CD14-positive monocyte (primary cell): ENCODE results near the gene SPARC. TPM values are rescaled to one million over a fixed set of nuclear protein-coding genes. Genes with fewer than 3 reads are reported as not detected.

Experiments used
- DNase-seq, 3 donors: peaks; one replicate each; pipeline ENCODE4 v3.0.0-alpha.2; 2011 to 2022
- H2AFZ ChIP-seq: 2 replicates; pipeline ENCODE4 v1.6.0; 2012; ENCODE audit warnings: mild to moderate bottlenecking, low read depth, low read length, inconsistent platforms; ENCODE audit not compliant: insufficient read depth, poor library complexity, severe bottlenecking
- H3K27ac ChIP-seq, 2 donors: 1 replicate in 1 of 2; 2 replicates in 1 of 2; pipeline ENCODE4 v1.5.1; 2012 to 2013; ENCODE audit warnings: low read length in 2 of 2, control low read depth in 1 of 2, inconsistent platforms in 1 of 2, low read depth in 1 of 2, mild to moderate bottlenecking in 1 of 2
- H3K27me3 ChIP-seq, 2 donors: one replicate each; pipeline versions ENCODE4 v1.6.0 to v1.6.1; 2011 to 2013; ENCODE audit warnings: low read length in 2 of 2; ENCODE audit not compliant: control insufficient read depth in 2 of 2, insufficient read depth in 2 of 2
- H3K36me3 ChIP-seq, 2 donors: replicated peaks in 1 of 2; 1 replicate in 1 of 2; 2 replicates in 1 of 2; pipeline versions ENCODE4 v1.5.1 to v1.6.1; 2012 to 2013; ENCODE audit warnings: low read length in 2 of 2, control low read depth in 1 of 2, inconsistent platforms in 1 of 2, mild to moderate bottlenecking in 1 of 2; ENCODE audit not compliant: insufficient read depth in 2 of 2, control insufficient read depth in 1 of 2
- H3K4me1 ChIP-seq, 2 donors: 1 replicate in 1 of 2; 2 replicates in 1 of 2; pipeline versions ENCODE4 v1.5.1 to v1.6.1; 2012 to 2013; ENCODE audit warnings: low read length in 2 of 2, control low read depth in 1 of 2, inconsistent platforms in 1 of 2, mild to moderate bottlenecking in 1 of 2, moderate library complexity in 1 of 2; ENCODE audit not compliant: insufficient read depth in 2 of 2, control insufficient read depth in 1 of 2
- H3K4me2 ChIP-seq: replicated peaks from 2 replicates; pipeline ENCODE3; 2012; ENCODE audit warnings: low read length, moderate library complexity, mild to moderate bottlenecking; ENCODE audit not compliant: poor library complexity, severe bottlenecking; ENCODE audit errors: extremely low read depth
- H3K4me3 ChIP-seq, 3 experiments: fragments of 200-600 bp in 1 of 3; sonication (generic) in 1 of 3; replicated peaks in 1 of 3; 1 replicate in 2 of 3; 2 replicates in 1 of 3; pipeline ENCODE4 v1.5.1; 2011 to 2013; ENCODE audit warnings: low read length in 3 of 3, mild to moderate bottlenecking in 3 of 3, control low read depth in 2 of 3, low read depth in 2 of 3, inconsistent platforms in 1 of 3, moderate library complexity in 1 of 3
- H3K79me2 ChIP-seq: 2 replicates; pipeline ENCODE4 v1.6.0; 2012; ENCODE audit warnings: mild to moderate bottlenecking, control low read depth, inconsistent platforms, low read length, moderate library complexity; ENCODE audit not compliant: insufficient read depth
- H3K9ac ChIP-seq: 2 replicates; pipeline ENCODE4 v1.6.0; 2017; ENCODE audit warnings: low read length, mild to moderate bottlenecking; ENCODE audit not compliant: insufficient read depth, poor library complexity, severe bottlenecking
- H3K9me3 ChIP-seq, 2 donors: replicated peaks in 1 of 2; 1 replicate in 1 of 2; 2 replicates in 1 of 2; pipeline versions ENCODE4 v1.5.1 to v1.6.1; 2012 to 2013; ENCODE audit warnings: low read length in 2 of 2, control low read depth in 1 of 2; ENCODE audit not compliant: control insufficient read depth in 1 of 2, insufficient read depth in 1 of 2
- H4K20me1 ChIP-seq: 2 replicates; pipeline ENCODE4 v1.6.0; 2012; ENCODE audit warnings: mild to moderate bottlenecking, low read length, control low read depth, moderate library complexity; ENCODE audit not compliant: insufficient read depth
- H3K27ac Mint-ChIP-seq, 7 donors: one replicate each; pipeline ENCODE4 v1.8.0; 2020; ENCODE audit warnings: mild to moderate bottlenecking in 7 of 7, mixed read lengths in 7 of 7, moderate library complexity in 6 of 7, inconsistent platforms in 2 of 7
- H3K27me3 Mint-ChIP-seq, 3 donors: one replicate each; pipeline ENCODE4 v1.8.0; 2021 to 2022; ENCODE audit warnings: low read depth in 3 of 3, mild to moderate bottlenecking in 3 of 3, mixed read lengths in 3 of 3, moderate library complexity in 3 of 3, inconsistent platforms in 1 of 3
- H3K36me3 Mint-ChIP-seq, 2 donors: one replicate each; pipeline ENCODE4 v1.8.0; 2020; ENCODE audit warnings: mixed read lengths in 2 of 2, inconsistent platforms in 1 of 2, mild to moderate bottlenecking in 1 of 2
- H3K4me1 Mint-ChIP-seq: one replicate; pipeline ENCODE4 v1.8.0; 2020; ENCODE audit warnings: mild to moderate bottlenecking, mixed read lengths
- H3K4me3 Mint-ChIP-seq, 2 donors: one replicate each; pipeline ENCODE4 v1.8.0; 2020; ENCODE audit warnings: mild to moderate bottlenecking in 2 of 2, mixed read lengths in 2 of 2, moderate library complexity in 1 of 2
- H3K9me3 Mint-ChIP-seq, 7 donors: one replicate each; pipeline ENCODE4 v1.8.0; 2020 to 2022; ENCODE audit warnings: mixed read lengths in 7 of 7, mild to moderate bottlenecking in 6 of 7, moderate library complexity in 6 of 7, inconsistent platforms in 2 of 7
- CTCF ChIP-seq: fragments of 200-600 bp; IDR thresholded peaks from one replicate; pipeline ENCODE4 v1.8.0; 2022; ENCODE audit warnings: antibody characterized with exemption, mild to moderate bottlenecking
- WGBS: methylation state at CpG from one replicate; pipeline ENCODE4 v1.1.5; 2013; ENCODE audit warnings: missing lambda C conversion rate; ENCODE audit not compliant: insufficient coverage; 5-methylcytosine and 5-hydroxymethylcytosine counted together
- intact Hi-C, 2 donors: fragments of 100-400 bp; cut with micrococcal nuclease; formaldehyde crosslinking; loops; one replicate each; pipeline versions ENCODE4 v1.15.0 to v1.15.1; 2023
- polyA plus RNA-seq, 3 donors: library from polyadenylated mRNA; depleted of rRNA in 1 of 3; unstranded in 2 of 3; stranded (reverse) in 1 of 3; fragments of 300-500 nt in 2 of 3; fragments of >200 nt in 1 of 3; fragmentation: Illumina TruSeq in 2 of 3; gene quantifications; 1 replicate in 2 of 3; 2 replicates in 1 of 3; pipeline ENCODE4 v1.2.3, GENCODE V29; 2012 to 2021

SPARC gene
- polyA plus RNA-seq, 3 donors = 3.0 to 19.7 (median 10.7) TPM

GRCh38 chr5:151667083-151667482 is 19.6 kb downstream of the SPARC start:
- intact Hi-C loops = no loop called here
- Histone ChIP-seq H2AFZ (no peak overlapping the region), H3K4me3 (no peak overlapping the region), H3K79me2 (no peaks in the 10 kb centered on the region), H3K9me3 (no peaks in the 10 kb centered on the region), H4K20me1 (no peaks in the 10 kb centered on the region), H3K36me3 (no peaks in the 10 kb centered on the region), H3K4me1 (peaks cover 35 to 41% of the 10 kb centered on the region in 2 donors), H3K4me2 (no peak overlapping the region), H3K27me3 (no peaks in the 10 kb centered on the region), H3K9ac (no peak overlapping the region), H3K27ac (no peak overlapping the region)
- WGBS = 93% methylated on average over 7 of the region's 7 CpGs
- Mint-ChIP-seq H3K9me3 (no peaks in the 10 kb centered on the region), H3K36me3 (peaks cover 3 to 9% of the 10 kb centered on the region in 2 donors), H3K4me3 (no peak overlapping the region), H3K27ac (no peak overlapping the region), H3K4me1 (peaks cover 45% of the 10 kb centered on the region), H3K27me3 (peaks cover 0 to 3% (median 3%) of the 10 kb centered on the region in 3 donors)
- no peak for DNase-seq
- TF ChIP-seq CTCF = no peak

GRCh38 chr5:151665613-151666012 is 21.1 kb downstream of the SPARC start:
- no peak overlapping the region for H3K9ac ChIP-seq
- peaks cover 36% of the 10 kb centered on the region for H3K4me1 Mint-ChIP-seq

More at GRCh38 chr5:151665613-151666012, 21.1 kb downstream of the SPARC start:
- WGBS = 25% methylated on average over 2 of the region's 2 CpGs
- Histone ChIP-seq H3K27me3 (no peaks in the 10 kb centered on the region), H3K27ac (no peak overlapping the region), H2AFZ (no peak overlapping the region), H3K4me2 (no peak overlapping the region), H4K20me1 (no peaks in the 10 kb centered on the region), H3K79me2 (no peaks in the 10 kb centered on the region), H3K4me1 (peaks cover 32 to 33% of the 10 kb centered on the region in 2 donors), H3K4me3 (no peak overlapping the region), H3K9me3 (no peaks in the 10 kb centered on the region), H3K36me3 (no peaks in the 10 kb centered on the region)
- Mint-ChIP-seq H3K27me3 (peaks cover 0 to 3% (median 1%) of the 10 kb centered on the region in 3 donors), H3K36me3 (peaks cover 3 to 8% of the 10 kb centered on the region in 2 donors), H3K4me3 (no peak overlapping the region), H3K9me3 (no peaks in the 10 kb centered on the region), H3K27ac (peak overlapping the region in 3 of 7 donors; percentile 13 to 51 (median 19))
- no peak for DNase-seq
- intact Hi-C loops = no loop called here
- TF ChIP-seq CTCF = no peak
